HG03196 (cell line): ENCODE measurements around the gene PTPRR.
"Not testable (repeated sequence)": the region's sequence is repeated elsewhere in the genome, so short reads cannot be mapped to it uniquely, and the experiment has no call there.

Experiments
- ATAC-seq: cut with Tn5 transposase; IDR thresholded peaks from one replicate; pipeline ENCODE4 v1.9.1; 2021; ENCODE audit not compliant: unreplicated experiment

The PTPRR gene

GRCh38 chr12:70749931-70750330, 170.6 kb downstream of the PTPRR start:
- ATAC-seq, result no peak

GRCh38 chr12:70748809-70749208, 171.7 kb downstream of the PTPRR start:
- ATAC-seq, result no peak

GRCh38 chr12:70747445-70748260, 172.9 kb downstream of the PTPRR start:
- no peak for ATAC-seq

GRCh38 chr12:70745048-70745447, 175.5 kb downstream of the PTPRR start:
- ATAC-seq, result no peak

GRCh38 chr12:70744178-70744577, 176.4 kb downstream of the PTPRR start:
- ATAC-seq, result no peak

GRCh38 chr12:70741256-70741655, 179.3 kb downstream of the PTPRR start:
- no peak for ATAC-seq

GRCh38 chr12:70739756-70740155, 180.8 kb downstream of the PTPRR start:
- no peak for ATAC-seq

- no peak for ATAC-seq
Observed at GRCh38 chr12:70736351-70737133, 184.0 kb downstream of the PTPRR start.

- ATAC-seq, result not testable (repeated sequence)
Observed at GRCh38 chr12:70735197-70735596, 185.3 kb downstream of the PTPRR start.

- peak; percentile 91 for ATAC-seq
Observed at GRCh38 chr12:70733385-70733784, 187.2 kb downstream of the PTPRR start.

- ATAC-seq, result no peak
Observed at GRCh38 chr12:70732287-70732686, 188.3 kb downstream of the PTPRR start.

- no peak for ATAC-seq
Observed at GRCh38 chr12:70730675-70731180, 189.8 kb downstream of the PTPRR start.

- no peak for ATAC-seq
Observed at GRCh38 chr12:70724444-70724843, 196.1 kb downstream of the PTPRR start.

- ATAC-seq, result no peak
Observed at GRCh38 chr12:70722584-70723343, 197.8 kb downstream of the PTPRR start.

GRCh38 chr12:70721656-70722357, 198.7 kb downstream of the PTPRR start:
- no peak for ATAC-seq

GRCh38 chr12:70721216-70721615, 199.3 kb downstream of the PTPRR start:
- no peak for ATAC-seq

- no peak for ATAC-seq
Observed at GRCh38 chr12:70719672-70720420, 200.7 kb downstream of the PTPRR start.

GRCh38 chr12:70719071-70719470, 201.5 kb downstream of the PTPRR start:
- no peak for ATAC-seq

GRCh38 chr12:70711831-70712230, 208.7 kb downstream of the PTPRR start:
- no peak for ATAC-seq

- no peak for ATAC-seq
Observed at GRCh38 chr12:70709022-70709421, 211.5 kb downstream of the PTPRR start.
